DMS53 treated with DMSO at 0.1 percent for 48 hours (cell line): ENCODE measurements around the gene RAB3C.
"Not testable (repeated sequence)": the region's sequence is repeated elsewhere in the genome, so short reads cannot be mapped to it uniquely, and the experiment has no call there.

Source experiments
- DNase-seq: peaks from one replicate; lab custom pipeline; 2025; ENCODE audit not compliant: unreplicated experiment; lab: John Stamatoyannopoulos, UW

The RAB3C gene

GRCh38 chr5:58600613-58601012, 17.7 kb downstream of the RAB3C start:
- not testable (repeated sequence) for DNase-seq

GRCh38 chr5:58602889-58603288, 20.0 kb downstream of the RAB3C start:
- not testable (repeated sequence) for DNase-seq

GRCh38 chr5:58606064-58606463, 23.2 kb downstream of the RAB3C start:
- DNase-seq: no peak

DNA sequence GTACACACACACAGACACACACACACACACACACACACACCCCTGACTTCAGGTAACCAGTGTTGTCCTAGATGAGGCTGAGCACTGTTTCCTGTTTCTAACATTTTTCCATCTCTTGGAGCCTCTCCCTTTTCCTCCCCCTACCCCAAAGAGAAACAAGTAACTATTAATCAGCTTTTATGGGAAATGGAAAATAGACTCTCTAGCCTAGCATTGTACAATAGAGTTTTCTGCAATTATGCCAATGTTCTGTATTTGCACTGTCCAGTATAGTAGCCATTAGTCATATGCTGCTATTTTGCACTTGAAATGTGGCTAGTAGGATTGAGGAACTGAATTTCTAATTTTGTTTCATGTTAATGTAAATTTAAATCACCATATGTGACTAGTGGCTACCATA, 33.1 kb downstream of the RAB3C start:
- no peak for DNase-seq

- DNase-seq: no peak
Measured at GRCh38 chr5:58617241-58617640, 34.4 kb downstream of the RAB3C start.

DNA sequence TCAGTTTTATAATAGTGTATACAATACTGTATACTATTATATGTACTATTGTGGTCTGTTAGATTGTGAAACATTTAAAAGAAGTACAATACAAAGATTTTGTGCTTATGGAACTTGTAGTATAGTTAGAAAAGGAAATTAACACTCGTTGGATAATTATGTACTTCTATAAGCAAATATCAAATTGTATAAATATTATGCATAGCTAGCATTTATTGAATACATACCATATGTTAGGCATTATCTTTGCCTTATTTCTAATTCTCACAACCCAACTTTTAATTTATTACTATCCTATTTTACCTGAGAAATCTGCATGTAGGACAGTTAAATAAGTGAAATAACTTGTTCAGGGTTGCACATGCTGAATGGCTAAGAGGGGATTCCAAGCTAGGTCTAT, 37.5 kb downstream of the RAB3C start:
- DNase-seq: no peak

GRCh38 chr5:58622936-58623871, 40.3 kb downstream of the RAB3C start:
- no peak for DNase-seq

DNA sequence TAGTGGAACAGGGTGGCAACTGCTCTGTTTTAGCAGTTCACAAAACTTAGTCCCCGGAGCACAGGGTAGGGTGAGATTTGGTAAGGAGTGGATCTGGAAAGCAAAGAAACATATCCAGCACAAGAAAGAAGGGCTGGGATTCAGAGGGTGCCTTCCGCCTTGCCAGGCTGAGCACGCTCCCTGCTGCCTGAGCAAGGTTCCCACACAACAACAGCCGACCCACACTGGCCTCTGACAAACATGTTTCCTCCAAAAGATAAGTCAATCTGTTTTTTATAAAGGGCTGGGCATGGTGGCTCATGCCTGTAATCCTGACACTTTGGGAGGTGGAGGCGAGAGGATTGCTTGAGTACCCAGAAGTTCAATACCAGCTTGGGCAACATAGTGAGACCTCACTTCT, 45.8 kb downstream of the RAB3C start:
- DNase-seq: no peak

DNA sequence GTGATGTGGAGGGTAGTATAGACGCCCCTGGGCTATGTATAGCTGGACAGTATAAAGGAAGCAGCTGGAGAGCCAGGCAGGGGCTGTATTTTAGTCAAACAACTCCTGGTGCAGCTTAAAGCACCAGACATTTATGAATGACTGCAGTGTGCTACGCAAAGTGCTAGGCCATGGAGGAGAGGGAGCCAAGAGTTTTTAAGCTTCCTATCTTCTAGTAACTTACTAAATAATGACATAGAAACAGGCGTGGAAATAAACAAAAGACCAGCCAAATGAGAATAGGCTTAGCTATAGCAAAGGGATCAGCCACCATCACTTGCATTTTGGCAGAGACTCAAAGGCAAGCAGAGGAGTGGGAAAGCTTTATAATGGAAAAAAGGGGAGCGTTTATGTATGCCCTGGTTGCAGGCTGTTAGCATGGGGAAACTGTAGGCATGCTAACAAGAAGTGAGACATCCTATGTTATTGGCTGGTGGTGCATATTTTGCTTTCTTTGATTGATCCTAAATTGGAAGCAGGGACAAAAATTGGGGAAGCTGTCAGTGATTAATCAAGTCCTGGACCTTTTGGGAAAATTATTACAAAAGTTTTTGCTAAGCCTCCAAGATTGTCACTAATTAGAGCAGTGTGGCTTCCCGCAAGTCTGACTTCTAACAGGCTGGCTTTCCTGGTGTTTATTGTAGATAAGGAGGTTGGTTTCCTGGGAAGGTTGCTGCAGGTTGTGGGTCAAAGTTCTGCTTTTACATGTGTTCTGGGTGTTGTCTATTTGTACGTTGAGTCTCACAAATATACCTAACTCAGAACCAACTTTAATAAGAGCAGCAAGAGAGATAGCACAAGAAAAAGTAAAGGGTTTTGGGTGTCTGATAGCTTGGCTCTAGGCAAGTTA, 46.6 kb downstream of the RAB3C start:
- DNase-seq: no peak

- DNase-seq: no peak
Measured at GRCh38 chr5:58631895-58632294, 49.0 kb downstream of the RAB3C start.

GRCh38 chr5:58635416-58635815, 52.5 kb downstream of the RAB3C start:
- no peak for DNase-seq

DNA sequence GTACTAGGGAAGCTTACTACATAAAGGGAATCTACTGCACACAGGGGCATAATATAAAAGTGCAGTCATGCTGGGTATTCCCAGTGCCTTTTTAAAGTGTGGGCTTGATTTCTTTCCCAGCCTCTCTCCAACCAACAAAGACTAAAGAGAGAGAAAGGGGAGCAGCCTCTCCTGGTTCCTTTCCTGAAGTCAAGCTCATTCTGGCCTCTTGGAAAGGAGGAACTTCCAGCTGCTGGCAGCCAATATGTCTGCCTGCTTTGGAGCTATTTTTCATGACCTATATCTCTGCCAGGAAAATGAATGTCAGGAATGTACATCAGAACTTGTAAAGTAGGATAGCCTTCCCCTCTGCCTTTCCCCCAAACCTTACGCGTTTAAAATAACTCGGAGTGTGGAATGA, 57.1 kb downstream of the RAB3C start:
- no peak for DNase-seq

GRCh38 chr5:58641533-58641932, 58.7 kb downstream of the RAB3C start:
- DNase-seq: no peak

GRCh38 chr5:58648846-58649245, 66.0 kb downstream of the RAB3C start:
- DNase-seq: no peak

DNA sequence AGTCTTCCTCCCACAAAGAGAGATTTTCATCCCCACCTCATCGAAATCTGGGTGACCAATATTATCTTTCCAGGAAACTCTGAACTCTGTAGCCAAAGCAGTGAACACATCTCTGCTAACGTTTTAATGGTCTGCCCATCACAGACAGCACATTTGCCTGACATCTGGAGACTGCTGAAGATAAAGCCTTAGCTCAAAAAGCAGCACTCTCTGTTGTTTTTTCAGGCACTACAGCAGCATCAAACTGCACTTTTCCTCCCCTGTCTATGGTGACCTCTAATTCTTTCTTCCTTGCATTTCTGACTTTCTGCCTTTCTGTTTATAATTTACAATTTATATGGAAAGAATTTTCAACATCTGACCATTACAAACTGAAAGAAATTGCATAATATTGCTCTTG, 66.8 kb downstream of the RAB3C start:
- no peak for DNase-seq

DNA sequence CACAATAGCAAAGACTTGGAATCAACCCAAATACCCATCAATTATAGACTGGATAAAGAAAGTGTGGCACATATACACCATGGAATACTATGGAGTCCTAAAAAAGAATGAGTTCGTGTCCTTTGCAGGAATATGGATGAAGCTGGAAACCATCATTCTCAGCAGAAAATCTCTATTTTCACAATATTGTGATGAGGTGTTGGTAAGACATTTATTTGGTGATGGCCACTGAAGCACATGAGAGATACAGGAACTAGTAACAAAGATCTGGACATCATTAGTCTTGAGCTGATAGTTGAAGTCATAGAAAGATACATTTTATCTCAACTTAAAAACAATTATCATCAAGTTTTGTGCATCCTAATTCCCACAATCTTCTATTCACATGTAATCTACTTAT, 70.6 kb downstream of the RAB3C start:
- no peak for DNase-seq

- no peak for DNase-seq
Measured at GRCh38 chr5:58666141-58666540, 83.3 kb downstream of the RAB3C start.

GRCh38 chr5:58666598-58667581, 84.0 kb downstream of the RAB3C start:
- DNase-seq: no peak

DNA sequence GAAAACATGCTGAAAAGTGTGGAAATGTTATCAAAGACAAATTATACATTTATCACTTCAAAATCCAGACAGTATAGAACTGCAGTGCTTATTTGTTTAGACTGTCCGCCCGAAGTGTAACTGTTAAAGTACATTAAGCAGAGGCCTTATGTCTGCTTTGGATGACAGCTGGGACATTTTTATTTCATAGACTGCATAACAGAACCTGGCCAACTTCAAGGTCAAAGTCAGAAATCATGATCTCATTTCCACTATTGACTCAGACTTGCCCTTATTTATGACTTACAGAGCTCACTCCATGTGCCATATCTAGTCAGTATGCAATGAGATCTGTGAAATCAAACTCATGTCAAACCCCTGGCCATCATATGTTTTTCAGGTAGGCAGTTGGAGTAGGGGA, 87.7 kb downstream of the RAB3C start:
- DNase-seq: no peak

DNA sequence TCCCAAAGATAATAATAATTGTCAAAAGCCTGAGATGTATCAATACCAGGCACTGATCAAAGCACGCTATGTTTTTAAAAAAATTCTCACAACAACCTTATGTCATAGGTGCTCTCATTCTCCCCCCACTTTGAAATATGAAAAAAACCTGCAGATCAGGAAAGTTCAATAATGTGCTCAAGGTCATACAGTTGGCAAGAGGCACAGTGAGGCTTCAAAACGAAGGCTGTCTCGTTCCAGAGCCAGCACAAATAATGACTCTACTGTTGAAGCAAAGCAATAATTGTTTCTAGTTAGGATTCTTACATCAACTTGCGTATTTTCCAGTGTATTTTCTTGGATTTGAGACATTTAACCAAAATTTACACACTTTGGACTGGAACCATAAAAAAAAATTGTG, 88.3 kb downstream of the RAB3C start:
- DNase-seq: no peak

GRCh38 chr5:58672521-58672920, 89.6 kb downstream of the RAB3C start:
- no peak for DNase-seq
